K562 (cell line): Measurements from ENCODE around the gene MED15. TPM values are rescaled to one million over a fixed set of nuclear protein-coding genes. Genes with fewer than 3 reads are reported as not detected.
A peak's percentile ranks its signal among the peaks of the same experiment; 100 is the strongest.

Experiments used
- CHCHD3 ChIP-seq: fragments of 250-450 bp; sonication (Bioruptor Pico); IDR thresholded peaks from 2 replicates; pipeline ENCODE4 v2.1.2; 2022; ENCODE audit warnings: mild to moderate bottlenecking
- HEY1 ChIP-seq: fragments of 250-450 bp; sonication (Bioruptor Pico); IDR thresholded peaks from 2 replicates; pipeline ENCODE4 v1.5.0; 2020; ENCODE audit warnings: mild to moderate bottlenecking, moderate library complexity, borderline replicate concordance
- KDM2B ChIP-seq: fragments of 250-450 bp; sonication (Bioruptor Pico); IDR thresholded peaks from 2 replicates; pipeline ENCODE4 v1.8.0; 2021; ENCODE audit warnings: mild to moderate bottlenecking, moderate library complexity
- RNF219 ChIP-seq: fragments of 250-450 bp; sonication (Bioruptor Pico); IDR thresholded peaks from 2 replicates; pipeline ENCODE4 v1.5.0; 2022; ENCODE audit warnings: mild to moderate bottlenecking
- SETDB1 ChIP-seq: IDR thresholded peaks from one replicate; pipeline ENCODE4 v1.6.1; 2012; ENCODE audit warnings: low read length, control low read depth, inconsistent platforms
- TCF7L2 ChIP-seq: fragments of 150-350 bp; IDR thresholded peaks from 2 replicates; pipeline ENCODE4 v1.6.1; 2016; ENCODE audit warnings: low read depth, mild to moderate bottlenecking, low read length, moderate library complexity
- ZMIZ1 ChIP-seq, 2 experiments: fragments of 150-350 bp in 1 of 2; IDR thresholded peaks; 2 replicates each; pipeline ENCODE4 v1.6.1; 2012 to 2016; ENCODE audit warnings: low read depth in 2 of 2, low read length in 2 of 2, mild to moderate bottlenecking in 1 of 2, moderate library complexity in 1 of 2
- ZNF253 ChIP-seq: fragments of 250-450 bp; sonication (Bioruptor Pico); conservative IDR thresholded peaks from 2 replicates; pipeline ENCODE4 v1.6.1; 2021; ENCODE audit warnings: mild to moderate bottlenecking
- polyA plus RNA-seq, 8 experiments: library from polyadenylated mRNA; depleted of rRNA in 4 of 8; stranded (reverse) in 5 of 8; unstranded in 3 of 8; fragments of >200 nt; fragmentation: Nextera tagmentation in 2 of 8; fragmentation: Illumina TruSeq in 1 of 8; extraction: Ambion mirVana in 2 of 8; extraction: Trizol in 1 of 8; gene quantifications; 2 replicates each; pipeline versions ENCODE4 v1.2.1 to v1.2.3, GENCODE V29; 2011 to 2014; ENCODE audit warnings: inconsistent platforms in 1 of 8, missing spikeins in 1 of 8
- total RNA-seq, 7 experiments: library from RNA; depleted of rRNA in 6 of 7; stranded (reverse); fragments of >200 nt in 6 of 7; fragmentation: Illumina TruSeq in 2 of 7; extraction: Trizol in 2 of 7; gene quantifications; 2 replicates each; pipeline versions ENCODE4 v1.2.1 to v1.2.3, GENCODE V29; 2011 to 2021; ENCODE audit warnings: low replicate concordance in 1 of 7

The MED15 gene
- total and polyA plus RNA-seq, 9 of the 15 experiments (the other 6 are each of a cell fraction or from before 2014, with no cell fraction given) = 4.0 to 271 (median 60.1) TPM

GRCh38 chr22:20508067-20508755, 801 bp downstream of the MED15 start (continued):
- TF ChIP-seq ZNF253 (CRISPR knock-in tag) (0 out of 2 replicates have a peak, but pooled peaks have one; percentile 64), ZMIZ1 (IDR thresholded peaks at IDR 0.05; ENCODE audit: low read depth in 2 of 2, low read length in 2 of 2) (peak in 1 of 2 experiments; percentile 53; a peak in 1 of 4 replicates), KDM2B (CRISPR knock-in tag) (peak; percentile 54; the same call in 1 of the 2 replicates), SETDB1 (peak; percentile 87), CHCHD3 (CRISPR knock-in tag) (peak; percentile 80; the same call in 1 of the 2 replicates), RNF219 (CRISPR knock-in tag) (peak; percentile 76; the same call in 1 of the 2 replicates), HEY1 (CRISPR knock-in tag) (0 out of 2 replicates have a peak, but pooled peaks have one; percentile 5), TCF7L2 (peak; percentile 50; the same call in 1 of the 2 replicates)
- TF ChIP-seq, all 486 proteins: peak for 22; not testable (repeated sequence) for 464
